GM19463 (cell line): Measurements from ENCODE around the gene SCAMP5.

Experiments
- ATAC-seq: cut with Tn5 transposase; IDR thresholded peaks from one replicate; pipeline ENCODE4 v1.9.1; 2021; ENCODE audit warnings: mild to moderate bottlenecking, moderate library complexity; ENCODE audit not compliant: unreplicated experiment

The SCAMP5 gene

DNA sequence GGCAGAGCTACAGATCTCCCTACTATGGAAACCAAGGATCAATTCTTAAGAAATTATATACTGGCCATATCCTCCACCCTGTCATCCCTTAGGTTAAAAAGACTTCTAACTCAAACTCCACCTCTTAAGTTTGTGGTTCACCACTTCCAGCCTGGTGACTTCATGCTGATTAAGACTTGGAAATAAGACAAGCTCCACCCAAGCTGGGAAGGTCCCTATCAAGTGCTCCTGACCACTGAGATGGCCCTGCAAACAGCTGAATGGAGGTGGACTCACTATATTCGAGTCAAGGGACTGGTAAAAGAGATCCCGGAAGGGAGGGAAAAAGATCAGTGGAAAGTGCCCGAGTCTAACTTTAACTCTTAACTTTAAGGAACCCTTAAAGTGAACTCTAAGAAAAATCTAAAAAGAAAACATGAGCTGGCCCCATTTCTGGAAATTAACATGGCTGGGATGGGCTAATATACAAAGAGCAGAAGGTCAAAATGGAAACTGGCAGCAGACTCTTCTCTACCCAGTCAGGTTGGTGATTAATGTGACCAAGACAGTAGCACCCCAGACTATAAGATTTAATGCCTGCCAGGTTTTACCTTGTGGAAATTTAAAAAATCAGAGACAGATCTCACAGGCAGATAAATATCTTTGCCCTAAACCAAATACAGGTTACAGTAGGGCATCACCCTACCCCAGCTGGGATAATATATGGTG lies 71.9 kb downstream of the SCAMP5 start:
- no peak for ATAC-seq

DNA sequence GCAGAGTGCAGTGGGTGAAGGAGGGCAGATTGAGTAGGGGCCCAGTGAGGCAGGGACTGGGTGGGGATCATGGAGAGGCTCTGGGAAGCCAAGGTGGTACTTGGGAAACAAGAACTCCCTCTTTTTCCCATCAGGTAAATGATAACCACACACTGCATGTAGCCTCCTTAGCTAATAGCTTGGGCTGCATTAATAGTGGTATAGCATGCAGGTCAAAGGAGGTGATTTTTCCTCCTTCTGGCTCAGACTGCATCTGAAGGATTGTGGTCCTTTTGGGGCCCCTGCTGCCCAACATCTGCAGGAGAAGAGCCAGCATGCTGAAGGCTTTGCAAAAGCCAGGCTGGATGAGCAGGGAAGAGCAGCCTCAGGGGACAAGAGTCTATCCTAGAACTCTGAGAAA lies 73.4 kb downstream of the SCAMP5 start:
- no peak for ATAC-seq

DNA sequence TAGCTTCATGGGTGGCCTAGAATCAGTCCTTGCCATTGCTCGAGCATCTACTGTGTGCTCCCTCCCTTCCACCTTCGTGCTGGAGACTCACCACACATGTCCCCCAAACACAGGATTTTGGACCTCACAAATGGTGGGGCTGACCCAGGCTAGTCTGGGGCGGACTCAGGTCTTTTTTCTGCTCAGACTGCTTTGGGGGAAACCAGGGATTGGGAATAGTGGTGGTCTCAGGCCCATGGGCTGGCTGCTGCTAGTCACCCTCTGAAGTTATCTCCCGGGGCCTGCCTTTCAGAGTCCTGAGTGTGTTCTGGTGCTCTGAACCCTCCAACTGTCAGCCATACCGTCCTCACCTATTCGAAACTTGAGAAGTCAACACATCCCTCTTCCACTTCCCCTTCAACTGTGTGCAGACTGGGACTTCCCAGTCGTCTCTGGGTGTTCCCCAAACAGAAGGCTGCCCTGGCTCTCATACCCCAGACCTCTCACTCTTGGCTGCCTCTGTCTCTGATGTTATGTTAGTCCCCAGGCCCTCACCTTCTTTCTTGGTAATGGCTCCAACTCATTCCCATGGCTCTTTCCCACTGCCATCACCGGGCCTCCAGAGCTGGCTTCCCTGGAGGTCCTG lies 74.0 kb downstream of the SCAMP5 start:
- peak; percentile 85 for ATAC-seq

DNA sequence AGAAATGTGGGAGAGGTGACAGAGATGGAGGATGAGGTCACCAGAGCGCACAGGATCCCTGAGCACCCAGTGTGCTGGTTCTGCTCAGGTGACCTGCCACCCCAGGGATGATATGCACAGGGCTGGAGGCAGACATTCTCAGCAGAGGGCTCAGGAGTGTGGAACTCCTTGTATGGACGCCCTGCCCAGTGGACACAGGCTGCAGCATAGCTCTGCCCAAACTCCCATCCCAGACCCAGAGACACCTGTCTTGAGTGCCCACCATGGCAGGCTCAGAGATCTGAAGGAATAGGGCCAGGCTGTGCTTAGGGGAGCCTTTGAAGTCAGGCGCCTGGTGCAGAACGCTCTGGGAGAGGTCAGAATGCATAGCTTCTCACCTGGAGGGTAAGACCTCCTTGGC lies 75.3 kb downstream of the SCAMP5 start:
- ATAC-seq: no peak
